NCI-H2196 treated with DMSO at 0.1 percent for 48 hours (cell line): ENCODE data around the gene SPATA2.
A peak's percentile ranks its signal among the peaks of the same experiment; 100 is the strongest.

ENCODE experiments used
- DNase-seq: peaks from one replicate; lab custom pipeline; 2025; ENCODE audit not compliant: unreplicated experiment; lab: John Stamatoyannopoulos, UW

The SPATA2 gene

DNA sequence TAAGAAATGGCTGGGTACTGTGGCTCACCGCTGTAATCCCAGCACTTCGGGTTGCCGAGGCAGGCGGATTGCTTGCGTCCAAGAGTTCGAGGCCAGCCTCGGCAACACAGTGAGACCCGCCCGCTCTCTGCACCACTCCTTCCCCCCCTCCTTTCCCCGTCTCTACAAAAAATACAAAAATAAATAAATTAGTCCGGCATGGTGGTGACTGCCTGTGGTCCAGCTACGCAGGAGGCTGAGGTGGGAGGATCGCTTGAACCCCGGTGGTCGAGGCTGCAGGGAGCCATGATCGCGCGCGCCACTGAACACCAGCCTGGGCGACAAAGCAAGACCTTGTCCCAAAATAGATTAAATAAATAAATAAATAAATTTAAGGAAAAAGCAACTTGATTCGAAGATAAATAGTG, 20.4 kb upstream of the SPATA2 start:
- DNase-seq = no peak

DNA sequence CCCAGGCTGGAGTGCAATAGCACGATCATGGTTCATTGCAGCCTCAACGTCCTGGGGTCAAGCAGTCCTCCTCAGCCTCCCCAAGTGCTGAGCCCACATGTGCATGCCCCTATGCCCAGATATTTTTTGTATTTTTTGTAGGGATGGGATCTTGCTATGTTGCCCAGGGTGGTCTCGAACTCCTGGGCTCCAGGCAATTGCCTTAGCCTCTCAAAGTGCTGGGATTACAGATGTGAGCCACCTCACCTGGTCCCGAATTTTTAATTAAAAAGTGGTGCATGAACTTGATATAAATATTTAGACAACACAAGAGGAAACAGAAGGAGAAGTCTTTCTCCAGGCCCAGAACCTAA, 13.8 kb upstream of the SPATA2 start:
- DNase-seq = no peak

DNA sequence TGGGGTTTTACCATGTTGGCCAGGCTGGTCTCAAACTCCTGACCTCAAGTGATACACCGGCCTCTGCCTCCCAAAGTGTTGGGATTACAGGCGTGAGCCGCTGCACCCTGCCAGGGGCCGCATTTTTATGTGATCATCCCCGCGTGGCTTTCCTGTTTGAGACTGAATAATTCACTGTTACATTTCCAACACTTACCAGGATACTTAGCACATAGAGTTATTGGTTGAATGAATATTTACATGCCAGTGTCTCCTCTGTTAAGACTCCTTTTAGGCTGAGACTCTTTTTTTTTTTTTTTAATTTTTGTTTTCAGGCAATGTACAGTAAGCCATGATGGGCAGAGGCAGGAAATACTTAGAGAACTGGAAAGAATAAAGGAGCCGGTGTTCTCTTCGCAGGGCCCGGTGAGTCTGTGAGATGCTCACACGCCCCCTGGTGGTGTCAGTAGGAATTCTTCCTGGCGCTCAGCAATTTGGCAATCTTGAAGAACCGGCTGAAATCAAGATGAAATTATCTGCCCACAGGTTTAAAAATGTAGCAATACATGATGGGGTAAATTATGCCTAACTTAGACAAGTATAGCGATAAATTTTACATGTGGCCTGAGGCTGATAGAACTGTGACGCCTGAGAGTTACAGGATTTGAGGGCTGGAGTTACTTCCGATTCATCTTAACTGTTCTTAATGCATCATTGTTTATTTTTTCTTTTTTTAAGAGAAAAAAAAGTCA, 13.2 kb upstream of the SPATA2 start:
- DNase-seq = peak; percentile 70

DNA sequence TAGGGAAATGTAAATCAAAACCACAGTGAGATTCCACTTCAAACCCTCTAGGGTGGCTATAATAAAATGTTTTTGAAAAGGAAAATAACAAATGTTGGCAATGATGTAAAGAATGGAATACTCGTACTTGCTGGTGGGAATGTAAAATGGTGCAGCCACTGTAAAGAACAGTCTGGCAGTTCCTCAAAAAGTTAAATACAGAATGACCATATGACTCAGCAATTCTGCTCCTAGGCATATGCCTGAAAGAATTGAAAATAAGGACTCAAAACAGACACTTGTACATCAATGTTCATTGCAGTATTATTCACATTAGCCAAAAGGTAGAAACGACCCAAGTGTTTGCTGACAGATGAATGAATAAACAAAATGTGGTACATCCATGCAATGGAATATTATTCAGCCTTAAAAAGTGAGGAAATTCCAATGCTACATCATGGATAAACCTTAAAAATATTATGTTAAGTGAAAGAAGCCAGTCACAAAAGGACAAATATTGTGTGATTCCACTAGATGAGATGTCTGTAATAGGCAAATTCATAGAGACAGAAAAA, 10.6 kb upstream of the SPATA2 start:
- no peak for DNase-seq

DNA sequence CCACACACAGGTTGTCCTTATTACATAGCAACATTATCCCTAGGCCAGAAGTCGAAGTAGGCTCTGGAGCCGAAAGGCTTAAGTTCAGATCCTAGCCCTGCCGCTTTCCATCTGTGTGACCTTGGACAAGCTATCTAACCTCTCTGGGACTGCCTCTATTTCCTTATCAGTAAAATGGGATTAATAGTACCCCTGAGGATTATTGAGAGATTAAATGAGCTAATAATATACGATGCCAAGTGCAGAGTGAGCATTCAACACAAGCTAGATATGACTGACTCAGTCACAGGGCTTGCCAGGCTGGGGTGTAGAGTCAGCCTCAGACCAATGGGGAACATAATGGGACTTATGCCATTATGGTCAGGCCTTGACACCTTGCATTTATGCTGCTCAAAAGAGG, 8.9 kb upstream of the SPATA2 start:
- DNase-seq = no peak

DNA sequence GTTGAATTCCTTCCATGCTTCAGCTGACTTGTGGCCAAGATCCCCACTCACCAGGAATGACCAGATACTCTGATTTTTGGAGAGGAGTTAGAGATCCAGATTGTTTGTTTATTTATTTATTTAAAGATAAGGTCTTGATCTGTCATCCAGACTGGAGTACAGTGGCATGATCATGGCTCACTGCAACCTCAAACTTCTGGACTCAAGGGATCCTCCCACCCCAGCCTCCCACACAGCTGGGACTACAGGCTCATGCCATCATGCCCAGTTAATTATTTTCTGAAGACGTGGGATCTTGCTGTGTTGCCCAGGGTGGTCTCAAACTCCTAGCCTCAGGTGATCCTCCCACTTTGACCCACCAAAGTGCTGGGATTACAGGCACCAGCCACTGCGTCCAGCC, 4.1 kb upstream of the SPATA2 start:
- no peak for DNase-seq

DNA sequence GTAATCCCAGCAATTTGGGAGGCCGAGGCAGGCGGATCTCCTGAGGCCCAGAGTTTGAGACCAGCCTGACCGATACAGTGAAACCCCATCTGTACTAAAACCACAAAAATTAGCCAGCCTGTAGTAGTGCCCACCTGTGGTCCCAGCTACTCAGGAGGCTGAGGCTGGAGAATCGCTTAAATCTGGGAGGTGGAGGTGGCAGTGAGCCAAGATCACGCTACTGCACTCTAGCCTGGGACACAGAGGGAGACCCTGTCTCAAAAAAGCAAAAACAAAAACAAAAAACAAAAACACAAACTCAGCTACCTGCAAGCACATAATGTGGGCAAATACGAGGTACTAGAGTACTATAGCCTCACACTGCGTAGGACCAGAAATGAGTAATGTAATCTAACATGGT, 3.7 kb upstream of the SPATA2 start:
- no peak for DNase-seq

DNA sequence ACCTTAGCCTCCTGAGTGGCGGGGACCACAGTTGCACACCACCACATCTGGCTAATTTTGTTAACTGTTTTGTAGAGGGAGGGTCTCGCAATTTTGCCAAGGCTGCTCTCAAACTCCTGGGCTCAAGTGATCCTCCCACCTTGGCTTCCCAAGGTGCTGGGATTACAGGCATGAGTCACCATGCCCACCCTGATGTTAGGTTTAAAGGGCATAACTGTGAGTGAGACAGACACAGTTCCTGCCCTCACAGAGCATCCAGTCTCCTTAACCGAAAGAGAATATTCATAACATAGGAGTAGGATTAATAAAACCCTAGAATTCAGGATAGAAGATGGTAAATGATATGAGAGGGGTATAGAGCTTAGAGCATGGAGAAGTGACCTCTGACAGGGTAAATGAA, 3.1 kb upstream of the SPATA2 start:
- no peak for DNase-seq

DNA sequence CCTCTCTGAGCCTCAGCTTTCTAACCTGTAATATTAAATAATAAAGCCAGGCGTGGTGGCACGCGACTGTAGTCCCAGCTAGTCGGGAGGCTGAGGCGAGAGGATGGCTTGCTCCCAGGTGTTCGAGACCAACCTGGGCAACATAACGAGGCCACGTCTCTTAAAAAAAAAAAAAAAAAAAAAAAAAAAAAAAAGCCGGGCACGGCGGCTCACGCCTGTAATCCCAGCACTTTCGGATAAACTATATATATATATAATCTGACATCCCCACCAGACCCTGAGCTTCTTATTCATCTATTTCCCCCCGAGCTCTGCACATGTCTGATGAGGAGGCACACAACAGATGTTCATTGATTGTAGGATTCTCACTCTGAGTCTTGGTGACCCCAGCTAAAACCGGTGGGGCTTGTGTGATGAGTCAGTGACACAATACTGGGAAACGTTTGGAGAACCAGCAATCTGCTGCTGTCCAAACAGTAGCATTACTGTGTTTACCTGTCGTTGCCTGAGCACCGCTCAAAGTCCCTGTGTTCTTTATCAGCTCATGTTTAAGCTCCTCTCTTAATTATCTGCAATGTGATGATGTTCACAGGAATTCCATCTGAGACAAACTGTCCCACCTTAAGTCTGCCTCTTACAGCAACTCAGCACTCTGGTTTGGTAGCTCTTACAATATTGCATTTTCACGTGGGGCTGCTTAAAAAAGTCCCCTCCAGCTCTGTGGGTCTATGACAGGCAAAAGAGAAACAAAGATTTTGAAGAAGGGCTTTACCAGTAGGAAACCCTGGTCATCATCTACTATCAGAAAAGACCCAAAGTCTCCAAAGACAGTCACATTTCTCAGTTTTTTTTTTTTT, 1.0 kb upstream of the SPATA2 start:
- peak; percentile 28 for DNase-seq

DNA sequence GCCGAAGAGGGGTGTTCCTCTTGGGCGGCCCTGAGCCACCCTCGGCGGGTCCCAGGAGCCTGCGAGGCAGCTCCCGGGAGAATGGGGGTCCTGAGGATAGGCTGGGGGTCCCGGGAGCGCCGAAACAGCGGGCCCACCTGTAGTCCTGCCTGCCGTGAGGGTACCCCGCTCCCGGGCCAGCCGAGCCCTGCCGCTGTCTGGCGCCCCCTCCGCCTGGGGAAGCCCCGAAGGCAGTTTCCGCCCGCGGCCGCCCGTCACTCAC, 280 bp downstream of the SPATA2 start:
- DNase-seq = no peak

DNA sequence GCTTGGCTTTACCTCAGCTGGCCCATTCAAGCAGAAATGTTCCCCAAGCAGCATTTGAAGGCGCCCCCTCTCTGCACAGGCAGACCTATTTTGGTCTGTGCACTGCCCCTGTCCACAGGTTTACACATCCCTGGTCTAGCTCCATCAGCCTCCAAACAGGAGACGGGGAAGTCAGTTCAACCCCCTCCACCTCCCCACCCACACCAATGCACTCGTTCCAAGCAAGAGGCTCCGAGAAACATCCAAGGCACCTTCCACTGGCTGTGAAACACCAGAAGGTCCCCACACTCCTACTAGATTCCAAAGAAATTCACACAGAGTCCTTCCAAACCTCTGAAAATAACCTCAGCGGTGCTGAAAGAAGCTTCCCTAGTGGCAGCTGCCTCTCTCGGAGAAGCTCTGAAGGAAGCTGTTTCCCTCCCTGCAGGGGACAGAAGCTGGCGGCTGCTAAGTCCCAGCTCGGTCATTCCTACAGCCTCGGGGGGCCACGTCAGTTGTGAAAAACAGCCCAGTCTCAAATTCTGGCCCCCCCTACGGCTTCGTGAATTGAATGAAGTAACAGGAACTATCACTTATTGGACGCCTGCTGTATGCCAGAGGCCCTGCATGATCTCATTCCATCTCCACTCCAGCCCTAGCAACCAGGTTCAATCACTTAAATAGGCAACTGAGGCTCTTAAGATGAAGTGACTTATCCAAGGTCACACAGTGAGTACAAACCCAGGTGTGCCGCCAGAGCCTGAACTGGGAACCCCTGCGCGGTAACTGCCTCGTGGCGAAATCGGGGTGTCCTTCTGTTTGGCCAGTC, 815 bp downstream of the SPATA2 start:
- DNase-seq = no peak

DNA sequence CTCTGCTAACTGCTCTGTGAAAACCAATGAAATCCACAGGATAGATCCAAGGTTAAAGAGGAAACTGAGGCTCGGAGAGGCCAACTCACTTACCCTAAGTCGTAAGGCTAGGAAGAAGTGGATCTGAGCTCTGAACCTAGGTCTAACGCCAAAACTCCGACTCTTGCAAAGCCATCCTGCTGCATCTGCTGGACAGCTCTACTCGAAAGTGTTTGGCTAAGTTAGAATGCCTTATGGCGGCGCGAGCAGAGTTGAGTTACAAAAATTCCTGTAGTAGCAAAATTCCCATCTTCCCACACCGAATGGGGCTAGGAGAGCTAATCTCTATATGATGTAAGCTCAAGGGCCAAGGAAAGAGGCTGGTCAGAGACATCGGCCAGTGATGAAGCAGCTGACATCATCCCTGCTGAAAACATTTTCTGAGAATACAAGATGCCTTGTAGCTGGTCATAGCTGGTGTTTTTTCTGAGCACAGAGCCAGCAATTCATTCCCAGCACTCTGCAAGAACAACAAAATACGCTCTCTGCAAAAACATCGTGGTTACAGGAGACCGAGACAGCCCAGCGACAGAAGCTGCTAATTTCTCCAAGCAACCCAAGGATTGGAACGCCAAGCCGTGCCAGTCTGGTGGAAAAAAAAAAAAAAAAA, 1.8 kb downstream of the SPATA2 start:
- DNase-seq = no peak

DNA sequence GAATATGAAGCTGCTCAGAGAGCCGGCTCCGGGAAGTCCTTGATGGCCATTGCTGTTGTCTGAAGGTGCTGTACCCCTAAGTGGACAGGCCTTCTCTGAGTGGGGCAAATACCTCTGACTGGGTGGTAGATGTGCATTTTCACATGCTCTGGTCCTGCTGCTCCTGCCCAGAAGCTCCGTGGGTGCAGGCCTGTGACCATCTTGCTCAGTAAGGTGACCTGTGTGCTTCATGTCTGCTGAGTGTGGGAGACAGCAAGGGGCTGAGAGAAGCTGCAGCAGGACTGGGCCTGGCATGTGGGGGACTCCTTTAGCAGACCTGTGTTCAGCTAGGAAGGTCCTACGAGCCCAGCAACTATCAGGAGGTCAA, 5.0 kb downstream of the SPATA2 start:
- DNase-seq = no peak

DNA sequence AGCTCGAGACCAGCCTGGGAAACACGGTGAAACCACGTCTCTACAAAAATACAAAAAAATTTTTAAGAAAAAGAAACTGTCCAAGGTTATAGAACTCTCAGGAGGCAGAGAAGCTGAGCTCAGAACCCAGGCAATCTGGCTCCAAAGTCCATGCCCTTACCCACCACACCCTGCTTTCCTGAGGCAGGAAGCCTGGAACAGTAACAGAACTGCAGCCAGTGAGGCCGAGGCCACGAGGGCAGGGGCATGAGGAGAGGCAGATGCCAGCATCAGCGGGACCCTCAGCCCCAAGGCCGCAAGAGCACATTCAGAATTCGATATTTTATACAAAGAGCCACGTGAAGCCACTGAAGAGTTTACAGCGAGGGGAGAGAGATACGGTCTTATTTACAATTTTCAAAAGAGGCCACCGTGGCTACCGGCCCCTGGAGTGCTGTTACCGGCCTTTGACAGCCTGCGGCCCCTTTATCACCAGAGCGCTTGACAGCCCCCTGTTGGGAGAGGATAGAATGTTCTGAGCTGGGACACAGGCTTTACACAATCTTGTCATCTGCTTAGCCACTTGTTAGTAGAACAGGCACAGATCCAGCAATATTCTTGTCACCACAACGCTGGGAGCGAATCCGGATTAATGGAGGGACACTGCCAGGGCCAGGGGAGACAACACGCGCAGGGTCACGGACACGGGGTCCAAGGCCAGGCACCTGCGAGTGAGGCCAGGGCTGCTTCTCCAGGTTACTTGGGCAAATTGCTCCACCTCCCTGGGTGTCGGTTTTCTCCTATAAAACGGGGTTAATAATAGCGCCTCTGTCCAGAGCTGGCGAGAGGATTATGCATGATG, 5.6 kb downstream of the SPATA2 start:
- DNase-seq = peak; percentile 64

DNA sequence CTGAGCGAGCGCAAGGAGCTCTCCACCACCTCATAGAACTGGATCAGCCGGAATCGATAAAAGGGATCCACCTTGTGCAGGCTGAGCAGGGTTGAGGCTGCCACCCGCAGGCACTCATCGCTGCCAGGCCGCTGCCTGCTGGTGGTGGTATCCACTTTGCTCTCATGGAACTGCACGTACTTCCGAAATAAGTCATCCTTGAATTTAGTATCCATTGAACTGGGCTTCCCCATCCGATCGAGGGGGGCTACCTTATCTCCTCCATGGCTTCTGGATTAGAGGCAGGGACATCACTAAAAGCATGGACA, 7.1 kb downstream of the SPATA2 start:
- DNase-seq = no peak

DNA sequence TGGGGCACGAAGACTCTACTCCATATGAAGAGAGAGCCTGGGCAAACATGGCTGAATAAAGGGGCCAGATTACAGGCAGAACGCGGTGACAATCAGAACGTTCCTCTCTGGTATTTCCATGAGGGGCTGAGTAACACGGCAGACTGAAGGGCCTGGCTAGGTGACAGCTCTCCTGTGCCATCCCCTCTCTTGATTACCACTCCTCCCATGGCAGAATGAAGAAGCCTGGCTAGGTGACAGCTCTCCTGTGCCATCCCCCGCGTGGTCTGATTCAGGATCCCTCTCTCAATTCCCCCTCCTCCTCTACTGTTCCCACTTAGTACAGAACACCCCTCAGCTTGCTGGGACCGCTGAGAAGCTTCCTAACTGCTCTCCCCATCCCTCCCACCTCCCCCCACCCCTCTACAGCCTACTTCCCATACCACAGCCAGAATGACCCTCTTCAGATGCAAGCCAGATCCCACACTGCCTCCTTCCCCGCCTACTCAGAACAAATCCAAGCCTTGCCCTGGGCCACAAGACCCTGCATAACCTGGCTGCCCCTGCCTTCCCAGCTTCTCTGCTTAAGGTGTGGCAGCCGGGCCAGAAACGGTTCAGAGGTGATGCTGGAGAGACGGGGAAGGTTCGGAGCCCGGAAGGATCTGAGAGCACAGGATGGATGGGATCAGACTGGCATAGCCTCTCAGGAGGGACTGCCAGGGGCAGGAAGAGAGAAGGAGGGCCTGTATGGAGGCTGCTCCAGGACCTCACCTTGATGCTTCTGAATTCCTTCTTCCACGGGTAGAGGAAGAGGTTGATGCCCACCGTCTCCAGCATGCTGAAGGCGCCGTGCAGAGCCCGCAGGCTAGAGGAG, 7.7 kb downstream of the SPATA2 start:
- DNase-seq = no peak

DNA sequence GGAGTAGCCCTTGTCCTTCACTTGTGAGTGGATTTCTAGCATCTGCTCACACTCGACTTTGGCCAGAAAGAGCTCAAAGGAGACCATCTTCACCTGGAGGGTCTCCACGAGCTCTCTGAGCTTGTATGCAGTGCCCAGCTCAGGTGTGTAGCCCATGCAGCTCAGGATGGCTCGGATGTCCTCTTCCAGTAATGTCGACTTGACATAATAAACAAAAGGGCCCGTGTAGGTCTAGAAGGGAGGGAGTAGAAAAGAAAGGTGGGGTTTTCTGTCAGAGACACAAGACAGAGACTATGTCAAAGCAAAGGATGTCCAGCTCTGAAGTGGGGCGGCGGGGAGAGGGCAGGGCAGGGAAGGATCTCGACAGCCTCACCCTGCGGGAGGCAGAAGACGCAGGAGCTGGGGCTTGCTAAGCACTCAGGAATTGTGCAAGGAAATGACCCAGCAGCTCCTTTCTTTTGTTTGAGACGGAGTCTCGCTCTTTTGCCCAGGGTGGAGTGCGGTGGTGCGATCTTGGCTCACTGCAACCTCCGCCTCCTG, 8.6 kb downstream of the SPATA2 start:
- no peak for DNase-seq

DNA sequence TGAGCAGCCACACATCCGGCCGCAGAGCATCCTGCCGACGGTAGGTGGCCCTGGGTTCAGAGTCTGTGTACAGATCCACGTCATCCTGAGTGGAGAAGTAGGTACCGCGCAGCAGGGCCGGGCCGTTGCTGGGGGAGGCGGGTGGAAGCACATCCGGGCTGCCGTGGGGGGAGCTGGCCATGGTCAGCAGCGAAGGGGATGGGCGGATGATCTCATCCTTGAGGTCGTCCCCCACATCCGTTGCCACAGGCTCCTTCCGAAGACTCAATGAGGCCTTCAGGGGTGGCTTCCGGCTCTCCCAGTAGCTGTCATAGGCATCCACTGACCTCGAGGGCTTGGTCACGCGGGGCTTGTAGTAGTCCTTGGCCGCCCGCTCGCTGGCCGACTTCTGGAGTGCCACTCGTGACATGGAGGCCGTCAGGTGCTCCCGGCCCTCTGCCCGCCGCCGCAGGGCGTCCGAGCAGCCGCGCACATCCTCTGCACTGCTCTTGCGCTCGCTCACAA, 9.2 kb downstream of the SPATA2 start:
- no peak for DNase-seq

DNA sequence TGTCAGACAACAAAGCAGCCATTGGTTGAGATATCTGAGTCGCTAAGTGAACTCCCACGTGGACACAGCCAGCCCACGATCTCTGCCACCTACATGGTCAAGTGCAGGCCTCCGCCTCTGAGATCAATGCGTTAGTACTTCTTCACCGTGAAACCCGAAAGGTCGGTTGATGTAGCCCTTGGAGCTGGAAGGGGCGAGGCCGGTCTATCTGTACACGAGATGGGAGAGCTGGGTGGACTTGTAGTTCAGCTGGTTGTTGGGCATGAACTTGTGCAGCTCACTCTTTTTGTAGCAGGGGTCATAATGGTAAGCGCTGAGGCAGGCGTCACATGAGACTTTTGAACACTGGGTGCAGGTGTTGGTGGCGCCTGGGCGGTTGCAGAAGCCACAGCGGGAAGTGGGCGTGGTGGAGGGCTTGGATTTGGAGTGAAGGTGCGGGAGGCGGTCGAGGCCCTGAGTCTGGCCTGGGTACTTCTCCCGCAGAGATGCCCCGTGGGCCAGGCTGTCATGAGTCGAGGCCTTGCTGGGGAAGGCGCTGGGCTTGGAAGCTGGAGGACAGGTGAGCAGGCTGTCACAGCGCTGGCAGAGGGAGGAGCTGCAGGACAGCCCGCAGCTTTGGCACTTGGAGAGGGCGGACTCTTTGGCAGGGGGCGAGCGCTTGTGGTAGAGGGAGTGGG, 9.8 kb downstream of the SPATA2 start:
- no peak for DNase-seq
